Measurements from ENCODE around the gene NBAS.

- no peak for TF ChIP-seq CTCF (CRISPR knock-in tag; IDR thresholded peaks at IDR 0.05)
- TF ChIP-seq KLF16 (CRISPR knock-in tag; IDR thresholded peaks at IDR 0.05) = no peak
Observed at GRCh38 chr2:15389326-15389700, 171.8 kb downstream of the NBAS start.

All from HepG2 (cell line).